ENCODE data around the gene PRRG2. TPM values are rescaled to one million over a fixed set of nuclear protein-coding genes. Genes with fewer than 3 reads are reported as not detected.

The PRRG2 gene
- total RNA-seq, 3 donors from 2014 or later: 0.32 to 16.1 (median 10.2) TPM

- no peaks in the 10 kb centered on the region for H3K36me3 ChIP-seq
- H3K4me3 ChIP-seq: no peak overlapping the region
- H3K27me3 ChIP-seq: no peaks in the 10 kb centered on the region
- peaks cover 0 to 3% of the 10 kb centered on the region in 2 donors for H3K4me1 ChIP-seq
- no peak overlapping the region for H3K27ac ChIP-seq
- no peaks in the 10 kb centered on the region for H3K9me3 ChIP-seq
- no peak for TF ChIP-seq CTCF (IDR thresholded peaks at IDR 0.05)
- no peak for TF ChIP-seq POLR2A (IDR thresholded peaks at IDR 0.05)
- TF ChIP-seq POLR2AphosphoS5 (IDR thresholded peaks at IDR 0.05): no peak
- no peak for DNase-seq (ENCODE audit: low spot score in 2 of 2)
- intact Hi-C loops (cut with DNase I; ENCODE audit: low total_unique reads): no loop called here
These were observed 42.5 kb upstream of the PRRG2 start for GRCh38 chr19:49538643-49539042.

GRCh38 chr19:49539192-49539952 lies 41.7 kb upstream of the PRRG2 start:
- no peak overlapping the region for H3K27ac ChIP-seq
- H3K4me3 ChIP-seq: no peak overlapping the region
- intact Hi-C loops (cut with DNase I; ENCODE audit: low total_unique reads): no loop called here
- TF ChIP-seq POLR2A (IDR thresholded peaks at IDR 0.05) (no peak), CTCF (IDR thresholded peaks at IDR 0.05) (no peak), POLR2AphosphoS5 (IDR thresholded peaks at IDR 0.05) (no peak)
- H3K4me1 ChIP-seq: peaks cover 0 to 3% of the 10 kb centered on the region in 2 donors
- DNase-seq (ENCODE audit: low spot score in 2 of 2): no peak
- no peaks in the 10 kb centered on the region for H3K9me3 ChIP-seq
- H3K36me3 ChIP-seq: no peaks in the 10 kb centered on the region
- H3K27me3 ChIP-seq: no peaks in the 10 kb centered on the region

- Histone ChIP-seq H3K4me1 (no peaks in the 10 kb centered on the region), H3K9me3 (no peaks in the 10 kb centered on the region), H3K27ac (no peak overlapping the region), H3K36me3 (no peaks in the 10 kb centered on the region), H3K27me3 (no peaks in the 10 kb centered on the region), H3K4me3 (no peak overlapping the region)
- intact Hi-C loops (cut with DNase I; ENCODE audit: low total_unique reads): no loop called here
- no peak for DNase-seq (ENCODE audit: low spot score in 2 of 2)
- TF ChIP-seq POLR2A (IDR thresholded peaks at IDR 0.05) (no peak), POLR2AphosphoS5 (IDR thresholded peaks at IDR 0.05) (no peak), CTCF (IDR thresholded peaks at IDR 0.05) (no peak)
These were observed 39.2 kb upstream of the PRRG2 start for GRCh38 chr19:49541914-49542313.

- Histone ChIP-seq H3K36me3 (no peaks in the 10 kb centered on the region), H3K27ac (no peak overlapping the region), H3K4me3 (no peak overlapping the region), H3K4me1 (no peaks in the 10 kb centered on the region), H3K9me3 (no peaks in the 10 kb centered on the region), H3K27me3 (no peaks in the 10 kb centered on the region)
- TF ChIP-seq POLR2A (IDR thresholded peaks at IDR 0.05) (no peak), CTCF (IDR thresholded peaks at IDR 0.05) (no peak), POLR2AphosphoS5 (IDR thresholded peaks at IDR 0.05) (no peak)
- no peak for DNase-seq (ENCODE audit: low spot score in 2 of 2)
- intact Hi-C loops (cut with DNase I; ENCODE audit: low total_unique reads): no loop called here
These were observed 38.7 kb upstream of the PRRG2 start for GRCh38 chr19:49542446-49542845.

- Histone ChIP-seq H3K4me1 (no peaks in the 10 kb centered on the region), H3K9me3 (no peaks in the 10 kb centered on the region), H3K27ac (no peak overlapping the region), H3K4me3 (no peak overlapping the region), H3K27me3 (no peaks in the 10 kb centered on the region), H3K36me3 (no peaks in the 10 kb centered on the region)
- DNase-seq (ENCODE audit: low spot score in 2 of 2): no peak
- TF ChIP-seq POLR2A (IDR thresholded peaks at IDR 0.05) (no peak), CTCF (IDR thresholded peaks at IDR 0.05) (no peak), POLR2AphosphoS5 (IDR thresholded peaks at IDR 0.05) (no peak)
- intact Hi-C loops (cut with DNase I; ENCODE audit: low total_unique reads): no loop called here
These were observed 38.1 kb upstream of the PRRG2 start for GRCh38 chr19:49543032-49543431.
